ENCODE data around the gene CAMTA1.

DNA sequence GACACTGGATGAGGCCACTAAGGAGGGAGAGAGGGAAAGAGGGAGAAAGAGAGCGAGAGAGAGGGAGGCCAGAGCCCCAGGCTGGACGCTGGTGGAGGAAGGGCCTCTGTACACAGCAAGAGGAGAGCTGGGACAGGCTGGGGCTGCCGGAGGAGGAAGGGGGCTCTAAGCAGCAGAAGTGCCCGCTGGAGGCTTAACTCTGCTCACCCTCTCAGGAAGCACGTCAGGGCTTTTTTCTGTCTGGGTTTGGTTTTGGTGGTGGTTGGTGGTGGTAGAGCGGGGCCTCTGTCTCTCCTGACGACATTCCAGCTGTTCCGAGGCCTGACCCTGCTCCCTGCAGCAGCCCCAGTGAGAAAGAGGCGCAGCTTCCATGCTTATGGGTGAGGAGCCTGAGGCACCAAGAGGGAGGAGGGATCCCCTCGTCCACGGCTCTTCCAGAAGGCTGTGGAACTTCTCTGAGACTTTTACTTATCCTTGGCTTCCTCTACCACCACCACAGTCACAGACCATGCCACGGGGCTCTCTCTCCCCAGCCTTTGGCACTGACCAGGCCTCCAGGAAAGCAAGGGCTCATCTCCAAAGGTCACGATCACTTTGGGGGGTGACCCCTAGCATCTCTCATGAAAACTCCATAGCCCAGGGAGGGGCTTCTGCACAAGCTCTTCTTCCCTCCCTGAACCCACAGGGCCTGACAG is 849.4 kb downstream of the CAMTA1 start:
- TF ChIP-seq, protein P1, sequence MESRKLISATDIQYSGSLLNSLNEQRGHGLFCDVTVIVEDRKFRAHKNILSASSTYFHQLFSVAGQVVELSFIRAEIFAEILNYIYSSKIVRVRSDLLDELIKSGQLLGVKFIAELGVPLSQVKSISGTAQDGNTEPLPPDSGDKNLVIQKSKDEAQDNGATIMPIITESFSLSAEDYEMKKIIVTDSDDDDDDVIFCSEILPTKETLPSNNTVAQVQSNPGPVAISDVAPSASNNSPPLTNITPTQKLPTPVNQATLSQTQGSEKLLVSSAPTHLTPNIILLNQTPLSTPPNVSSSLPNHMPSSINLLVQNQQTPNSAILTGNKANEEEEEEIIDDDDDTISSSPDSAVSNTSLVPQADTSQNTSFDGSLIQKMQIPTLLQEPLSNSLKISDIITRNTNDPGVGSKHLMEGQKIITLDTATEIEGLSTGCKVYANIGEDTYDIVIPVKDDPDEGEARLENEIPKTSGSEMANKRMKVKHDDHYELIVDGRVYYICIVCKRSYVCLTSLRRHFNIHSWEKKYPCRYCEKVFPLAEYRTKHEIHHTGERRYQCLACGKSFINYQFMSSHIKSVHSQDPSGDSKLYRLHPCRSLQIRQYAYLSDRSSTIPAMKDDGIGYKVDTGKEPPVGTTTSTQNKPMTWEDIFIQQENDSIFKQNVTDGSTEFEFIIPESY (IDR thresholded peaks at IDR 0.05; ENCODE audit: borderline replicate concordance, low read depth), result no peak
- TF ChIP-seq CTCF (IDR thresholded peaks at IDR 0.05) (no peak), SMC3 (IDR thresholded peaks at IDR 0.05; ENCODE audit: low read depth, low read length) (no peak), FOXJ3 (CRISPR knock-in tag; IDR thresholded peaks at IDR 0.05) (no peak), SIN3A (IDR thresholded peaks at IDR 0.05; ENCODE audit: borderline replicate concordance, low read depth, low read length) (no peak), TAF1 (IDR thresholded peaks at IDR 0.05; ENCODE audit: borderline replicate concordance, low read depth, low read length) (no peak), RFX5 (IDR thresholded peaks at IDR 0.05; ENCODE audit: low read length) (no peak), TCF12 (IDR thresholded peaks at IDR 0.05) (no peak), CHD2 (IDR thresholded peaks at IDR 0.05; ENCODE audit: low read length, partially characterized antibody) (no peak)
- TF ChIP-seq, protein P2, sequence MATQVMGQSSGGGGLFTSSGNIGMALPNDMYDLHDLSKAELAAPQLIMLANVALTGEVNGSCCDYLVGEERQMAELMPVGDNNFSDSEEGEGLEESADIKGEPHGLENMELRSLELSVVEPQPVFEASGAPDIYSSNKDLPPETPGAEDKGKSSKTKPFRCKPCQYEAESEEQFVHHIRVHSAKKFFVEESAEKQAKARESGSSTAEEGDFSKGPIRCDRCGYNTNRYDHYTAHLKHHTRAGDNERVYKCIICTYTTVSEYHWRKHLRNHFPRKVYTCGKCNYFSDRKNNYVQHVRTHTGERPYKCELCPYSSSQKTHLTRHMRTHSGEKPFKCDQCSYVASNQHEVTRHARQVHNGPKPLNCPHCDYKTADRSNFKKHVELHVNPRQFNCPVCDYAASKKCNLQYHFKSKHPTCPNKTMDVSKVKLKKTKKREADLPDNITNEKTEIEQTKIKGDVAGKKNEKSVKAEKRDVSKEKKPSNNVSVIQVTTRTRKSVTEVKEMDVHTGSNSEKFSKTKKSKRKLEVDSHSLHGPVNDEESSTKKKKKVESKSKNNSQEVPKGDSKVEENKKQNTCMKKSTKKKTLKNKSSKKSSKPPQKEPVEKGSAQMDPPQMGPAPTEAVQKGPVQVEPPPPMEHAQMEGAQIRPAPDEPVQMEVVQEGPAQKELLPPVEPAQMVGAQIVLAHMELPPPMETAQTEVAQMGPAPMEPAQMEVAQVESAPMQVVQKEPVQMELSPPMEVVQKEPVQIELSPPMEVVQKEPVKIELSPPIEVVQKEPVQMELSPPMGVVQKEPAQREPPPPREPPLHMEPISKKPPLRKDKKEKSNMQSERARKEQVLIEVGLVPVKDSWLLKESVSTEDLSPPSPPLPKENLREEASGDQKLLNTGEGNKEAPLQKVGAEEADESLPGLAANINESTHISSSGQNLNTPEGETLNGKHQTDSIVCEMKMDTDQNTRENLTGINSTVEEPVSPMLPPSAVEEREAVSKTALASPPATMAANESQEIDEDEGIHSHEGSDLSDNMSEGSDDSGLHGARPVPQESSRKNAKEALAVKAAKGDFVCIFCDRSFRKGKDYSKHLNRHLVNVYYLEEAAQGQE (IDR thresholded peaks at IDR 0.05; ENCODE audit: low read depth, low read length), result no peak
- TF ChIP-seq, protein P3, sequence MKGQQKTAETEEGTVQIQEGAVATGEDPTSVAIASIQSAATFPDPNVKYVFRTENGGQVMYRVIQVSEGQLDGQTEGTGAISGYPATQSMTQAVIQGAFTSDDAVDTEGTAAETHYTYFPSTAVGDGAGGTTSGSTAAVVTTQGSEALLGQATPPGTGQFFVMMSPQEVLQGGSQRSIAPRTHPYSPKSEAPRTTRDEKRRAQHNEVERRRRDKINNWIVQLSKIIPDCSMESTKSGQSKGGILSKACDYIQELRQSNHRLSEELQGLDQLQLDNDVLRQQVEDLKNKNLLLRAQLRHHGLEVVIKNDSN (IDR thresholded peaks at IDR 0.05; ENCODE audit: borderline replicate concordance, low read depth), result no peak
- TF ChIP-seq, protein P4, sequence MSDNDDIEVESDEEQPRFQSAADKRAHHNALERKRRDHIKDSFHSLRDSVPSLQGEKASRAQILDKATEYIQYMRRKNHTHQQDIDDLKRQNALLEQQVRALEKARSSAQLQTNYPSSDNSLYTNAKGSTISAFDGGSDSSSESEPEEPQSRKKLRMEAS (IDR thresholded peaks at IDR 0.05; ENCODE audit: low read depth), result no peak
